Activated CD8-positive, alpha-beta memory T cell treated with anti-CD3 and anti-CD28 coated beads for 4 hours (primary cell): ENCODE results near the gene ZNF699.
A peak's percentile ranks its signal among the peaks of the same experiment; 100 is the strongest.
"Not testable (repeated sequence)": the region's sequence is repeated elsewhere in the genome, so short reads cannot be mapped to it uniquely, and the experiment has no call there.

ENCODE experiments used
- DNase-seq, 2 donors: peaks; one replicate each; pipeline ENCODE4 v3.0.0-alpha.2; 2020; ENCODE audit warnings: low read depth in 2 of 2

ZNF699 gene

GRCh38 chr19:9309139-9309973 lies at the start of gene ZNF699:
Gene ZNF699 (minus strand): TSS chr19:9309838. CDS start chr19:9305119, 4,719 bp downstream.
- DNase-seq: peak; percentile 98 to 99

- no peak for DNase-seq
These were observed 45.0 kb upstream of the ZNF699 start for GRCh38 chr19:9354651-9355050.

- no peak for DNase-seq
These were observed 43.4 kb upstream of the ZNF699 start for GRCh38 chr19:9353011-9353410.

GRCh38 chr19:9352505-9352904 lies 42.9 kb upstream of the ZNF699 start:
- DNase-seq: no peak

- no peak for DNase-seq
These were observed 39.0 kb upstream of the ZNF699 start for GRCh38 chr19:9348671-9349070.

- no peak for DNase-seq
These were observed 38.6 kb upstream of the ZNF699 start for GRCh38 chr19:9348253-9348652.

GRCh38 chr19:9345005-9345404 lies 35.4 kb upstream of the ZNF699 start:
- no peak for DNase-seq

- no peak for DNase-seq
These were observed 33.1 kb upstream of the ZNF699 start for GRCh38 chr19:9342610-9343304.

- DNase-seq: no peak
These were observed 20.4 kb upstream of the ZNF699 start for GRCh38 chr19:9329999-9330398.

GRCh38 chr19:9324584-9324962 lies 14.9 kb upstream of the ZNF699 start:
- DNase-seq: no peak

GRCh38 chr19:9323919-9324583 lies 14.4 kb upstream of the ZNF699 start, which contains the start of gene ZNF559:
Gene ZNF559 (plus strand): TSS chr19:9324179. CDS start chr19:9338550, 14,371 bp downstream.
- DNase-seq: peak; percentile 92 to 95

GRCh38 chr19:9323557-9323918 lies 13.9 kb upstream of the ZNF699 start:
- peak in 1 of 2 donors; percentile 25 for DNase-seq

- DNase-seq: not testable (repeated sequence)
These were observed 12.6 kb upstream of the ZNF699 start for GRCh38 chr19:9322201-9322600.

GRCh38 chr19:9321756-9322155 lies 12.1 kb upstream of the ZNF699 start:
- DNase-seq: not testable (repeated sequence)

- no peak for DNase-seq
These were observed 11.7 kb upstream of the ZNF699 start for GRCh38 chr19:9321338-9321737.

GRCh38 chr19:9313756-9314155 lies 4.1 kb upstream of the ZNF699 start:
- DNase-seq: no peak

GRCh38 chr19:9309974-9310446 lies 372 bp upstream of the ZNF699 start:
- DNase-seq: peak in 1 of 2 donors; percentile 66

GRCh38 chr19:9308091-9308770 lies 1.4 kb downstream of the ZNF699 start:
- no peak for DNase-seq

GRCh38 chr19:9306443-9306842 lies 3.2 kb downstream of the ZNF699 start:
- no peak for DNase-seq

GRCh38 chr19:9296336-9296735 lies 13.3 kb downstream of the ZNF699 start:
- DNase-seq: no peak

GRCh38 chr19:9295411-9295849 lies 14.2 kb downstream of the ZNF699 start:
- no peak for DNase-seq
